Kidney (tissue), 14 donors: ENCODE results near the gene LTC4S. TPM values are rescaled to one million over a fixed set of nuclear protein-coding genes. Genes with fewer than 3 reads are reported as not detected.

Experiments used
- DNase-seq, 5 donors: peaks; one replicate each; pipeline ENCODE4 v3.0.0-alpha.2; 2013 to 2020
- FAIRE-seq: peaks from 2 replicates; lab custom pipeline; 2012; peaks lifted over from hg19 to GRCh38; lab: Jason Lieb, UNC
- H3K27ac ChIP-seq, 2 donors: one replicate each; pipeline ENCODE4 v1.7.0; 2013; ENCODE audit warnings: low read depth in 2 of 2, low read length in 2 of 2, inconsistent platforms in 1 of 2
- H3K27me3 ChIP-seq: one replicate; pipeline ENCODE4 v1.7.1; 2013; ENCODE audit warnings: low read length, inconsistent platforms; ENCODE audit not compliant: control insufficient read depth, insufficient read depth
- H3K36me3 ChIP-seq, 3 donors: one replicate each; pipeline versions ENCODE4 v1.7.0 to v1.7.1; 2013; ENCODE audit warnings: low read length in 3 of 3, control low read depth in 1 of 3, inconsistent platforms in 1 of 3; ENCODE audit not compliant: insufficient read depth in 3 of 3, control insufficient read depth in 2 of 3
- H3K4me1 ChIP-seq, 3 donors: one replicate each; pipeline versions ENCODE4 v1.7.0 to v1.7.1; 2013; ENCODE audit warnings: low read length in 3 of 3, inconsistent platforms in 1 of 3, low read depth in 1 of 3; ENCODE audit not compliant: control insufficient read depth in 2 of 3, insufficient read depth in 2 of 3
- H3K4me3 ChIP-seq, 3 donors: one replicate each; pipeline versions ENCODE4 v1.7.0 to v1.8.1; 2013; ENCODE audit warnings: low read length in 3 of 3, control low read depth in 1 of 3, inconsistent platforms in 1 of 3
- H3K9ac ChIP-seq, 3 donors: one replicate each; pipeline versions ENCODE4 v1.7.0 to v1.7.1; 2013; ENCODE audit warnings: low read length in 3 of 3, control low read depth in 1 of 3, inconsistent platforms in 1 of 3
- H3K9me3 ChIP-seq, 3 donors: one replicate each; pipeline versions ENCODE4 v1.7.0 to v1.7.1; 2013; ENCODE audit warnings: low read length in 3 of 3, control low read depth in 1 of 3, inconsistent platforms in 1 of 3; ENCODE audit not compliant: control insufficient read depth in 2 of 3, insufficient read depth in 1 of 3
- CTCF ChIP-seq: IDR thresholded peaks from 3 replicates; pipeline ENCODE4 v1.5.1; 2012; ENCODE audit warnings: mild to moderate bottlenecking, moderate library complexity, borderline replicate concordance; ENCODE audit not compliant: insufficient read depth; ENCODE audit errors: extremely low read depth
- intact Hi-C: fragments of 100-400 bp; cut with DNase I; formaldehyde crosslinking; loops from one replicate; pipeline ENCODE4 v1.11.1; 2022
- polyA plus RNA-seq: library from polyadenylated mRNA; stranded (reverse); fragments of 350-450 nt; fragmentation: Illumina TruSeq; extraction: RNeasy Lipid Tissue Mini Kit (QIAGEN cat#74804); gene quantifications from one replicate; pipeline ENCODE4 v1.2.3, GENCODE V29; 2014; ENCODE audit warnings: low read depth, low replicate concordance; ENCODE audit not compliant: insufficient read depth
- total RNA-seq: library from RNA; stranded (reverse); fragmentation: NEBNext Ultra II Directional; extraction: Animal tissue kit (Norgen Biotek cat#: 25700); gene quantifications from one replicate; pipeline ENCODE4 v1.2.1, GENCODE V29; 2021
- donor health status: control.
- donor health status: control.
- donor health status: control.
- donor health status: control.
- donor health status: control.
- donor health status: DM: yes; HTN: yes; CAD: no.
- donor health status: Normal renal cell carcinoma (clear cell type).

LTC4S gene
- total and polyA plus RNA-seq, 2 donors from 2014 or later, result 20.1 to 30.6 TPM

- Histone ChIP-seq H3K27me3 (no peaks in the 10 kb centered on the region), H3K9me3 (no peaks in the 10 kb centered on the region), H3K4me1 (peaks cover 0 to 31% (median 20%) of the 10 kb centered on the region in 3 donors), H3K27ac (peak overlapping the region; percentile 91 to 92), H3K36me3 (peaks cover 0 to 6% (median 0%) of the 10 kb centered on the region in 3 donors), H3K9ac (peak overlapping the region in 2 of 3 donors; percentile 73 to 77), H3K4me3 (peak overlapping the region; percentile 20 to 62 (median 44))
- intact Hi-C loops, result no loop called here
- no peak for TF ChIP-seq CTCF
- peak; percentile 39 to 89 (median 77) for DNase-seq
- no peak for FAIRE-seq
Measured at GRCh38 chr5:179805529-179806249, 11.9 kb downstream of the LTC4S start.

GRCh38 chr5:179806250-179807048 lies 12.7 kb downstream of the LTC4S start, which contains the start of gene MGAT4B:
TSS of gene MGAT4B (minus strand) at chr5:179806866. CDS start at chr5:179806583, 283 bp downstream.
- intact Hi-C loops, result no loop called here
- TF ChIP-seq CTCF, result no peak
- no peaks in the 10 kb centered on the region for H3K36me3 ChIP-seq
- peaks cover 0 to 31% (median 20%) of the 10 kb centered on the region in 3 donors for H3K4me1 ChIP-seq
- H3K9me3 ChIP-seq, result no peaks in the 10 kb centered on the region
- H3K9ac ChIP-seq, result peak within 1 kb of the TSS in 2 of 3 donors; percentile 73 to 77
- DNase-seq (peak; percentile 67 to 92 (median 85)), FAIRE-seq (no peak)
- H3K27ac ChIP-seq, result peak within 1 kb of the TSS; percentile 91 to 92
- no peaks in the 10 kb centered on the region for H3K27me3 ChIP-seq
- H3K4me3 ChIP-seq, result peak within 1 kb of the TSS; percentile 41 to 62 (median 61)

GRCh38 chr5:179812135-179812825 lies 18.5 kb downstream of the LTC4S start:
- H3K9me3 ChIP-seq, result no peaks in the 10 kb centered on the region
- intact Hi-C loops, result no loop called here
- no peaks in the 10 kb centered on the region for H3K36me3 ChIP-seq
- H3K27me3 ChIP-seq, result no peaks in the 10 kb centered on the region
- no peak for DNase-seq
- no peak overlapping the region for H3K9ac ChIP-seq
- no peak overlapping the region for H3K27ac ChIP-seq
- no peak for TF ChIP-seq CTCF
- peaks cover 0 to 2% (median 0%) of the 10 kb centered on the region in 3 donors for H3K4me1 ChIP-seq
- H3K4me3 ChIP-seq, result no peak overlapping the region
- FAIRE-seq, result no peak
